GM12878 (cell line): Measurements from ENCODE around the gene ADGRV1. TPM values are rescaled to one million over a fixed set of nuclear protein-coding genes. Genes with fewer than 3 reads are reported as not detected.

Source experiments
- ATAC-seq: fragments of 200-7000 bp; cut with Tn5 transposase; 3 replicates; pipeline ENCODE4 v1.9.1; 2020; ENCODE audit warnings: mild to moderate bottlenecking, moderate library complexity
- BruUV-seq: library from RNA; stranded (reverse); fragments of 400-500 nt; replicated peaks from 2 replicates; lab custom pipeline; 2021; lab: Mats Ljungman, UMichigan
- CTCF ChIA-PET: fragments of 300-600 bp; sonication (Branson Sonifier 250); formaldehyde crosslinking; extraction: SDS; loops from one replicate; lab custom pipeline; 2021; ENCODE audit warnings: inconsistent platforms; lab: Yijun Ruan, JAX
- POLR2A ChIA-PET: fragments of 350-600 bp; formaldehyde crosslinking; extraction: SDS; loops from one replicate; lab custom pipeline; 2021; ENCODE audit warnings: inconsistent platforms; lab: Charles Lee
- RAD21 ChIA-PET: fragments of 300-600 bp; sonication (Branson Sonifier 250); formaldehyde crosslinking; loops from one replicate; lab custom pipeline; 2023; ENCODE audit warnings: antibody characterized with exemption; ENCODE audit not compliant: unreplicated experiment; lab: Charles Lee
- SMC1A ChIA-PET: fragments of 300-600 bp; sonication (Branson Sonifier 250); formaldehyde crosslinking; loops from one replicate; lab custom pipeline; 2023; ENCODE audit not compliant: unreplicated experiment, uncharacterized antibody; lab: Charles Lee
- DNase-seq: peaks from one replicate; pipeline ENCODE4 v3.0.0-alpha.2; 2011; ENCODE audit warnings: low read depth, low spot score
- FAIRE-seq: peaks from 3 replicates; lab custom pipeline; 2011; peaks lifted over from hg19 to GRCh38; lab: Jason Lieb, UNC
- H2AFZ ChIP-seq: 2 replicates; pipeline ENCODE4 v1.6.0; 2011; ENCODE audit warnings: low read depth, low read length, control low read depth; ENCODE audit not compliant: control insufficient read depth
- H3K27ac ChIP-seq: 2 replicates; pipeline ENCODE4 v1.5.1; 2011; ENCODE audit warnings: control low read depth; ENCODE audit not compliant: control insufficient read depth, insufficient read depth
- H3K27me3 ChIP-seq, 2 experiments: replicated peaks in 1 of 2; 2 replicates each; pipeline versions ENCODE4 v1.6.0 to v1.6.1; 2011; ENCODE audit warnings: low read length in 1 of 2; ENCODE audit not compliant: control insufficient read depth in 2 of 2, insufficient read depth in 2 of 2
- H3K36me3 ChIP-seq, 2 experiments: 2 replicates each; pipeline ENCODE4 v1.5.1; 2011; ENCODE audit warnings: low read length in 1 of 2; ENCODE audit not compliant: control insufficient read depth in 2 of 2, insufficient read depth in 2 of 2
- H3K4me1 ChIP-seq: 2 replicates; pipeline ENCODE4 v1.6.1; 2011; ENCODE audit warnings: mild to moderate bottlenecking, low read length, moderate library complexity, mixed read lengths; ENCODE audit not compliant: control insufficient read depth, insufficient read depth
- H3K4me2 ChIP-seq: 2 replicates; pipeline ENCODE4 v1.6.0; 2011; ENCODE audit warnings: control low read depth; ENCODE audit not compliant: control insufficient read depth, insufficient read depth
- H3K4me3 ChIP-seq: fragments of 200-600 bp; sonication (generic); 2 replicates; pipeline ENCODE4 v1.5.1; 2016
- H3K79me2 ChIP-seq: 2 replicates; pipeline ENCODE4 v1.6.0; 2011; ENCODE audit warnings: low read length; ENCODE audit not compliant: control insufficient read depth, insufficient read depth
- H3K9ac ChIP-seq: 2 replicates; pipeline ENCODE4 v1.8.0; 2011; ENCODE audit warnings: low read length, control low read depth, mixed read lengths; ENCODE audit not compliant: control insufficient read depth, insufficient read depth
- H3K9me3 ChIP-seq: replicated peaks from 3 replicates; pipeline ENCODE4 v1.5.1; 2011; ENCODE audit warnings: mild to moderate bottlenecking, low read length; ENCODE audit not compliant: control insufficient read depth, insufficient read depth
- H4K20me1 ChIP-seq: 2 replicates; pipeline ENCODE4 v1.6.0; 2011; ENCODE audit not compliant: control insufficient read depth, insufficient read depth
- ATF2 ChIP-seq: IDR thresholded peaks from 2 replicates; pipeline ENCODE4 v1.6.1; 2012; ENCODE audit warnings: low read length, inconsistent platforms
- BCL11A ChIP-seq: IDR thresholded peaks from 2 replicates; pipeline ENCODE4 v1.6.1; 2011; ENCODE audit warnings: low read depth, low read length
- BRCA1 ChIP-seq: IDR thresholded peaks from 2 replicates; pipeline ENCODE4 v1.6.1; 2011; ENCODE audit warnings: low read depth, low read length, improper control_type of control experiment
- CBX3 ChIP-seq: fragments of 200-600 bp; sonication (generic); IDR thresholded peaks from 2 replicates; pipeline ENCODE4 v1.6.1; 2016; ENCODE audit warnings: low read depth, borderline replicate concordance
- CHD1 ChIP-seq: IDR thresholded peaks from 2 replicates; pipeline ENCODE4 v1.6.1; 2012; ENCODE audit warnings: low read depth, low read length, improper control_type of control experiment
- E2F4 ChIP-seq: IDR thresholded peaks from 2 replicates; pipeline ENCODE4 v1.6.1; 2012; ENCODE audit warnings: low read depth, low read length, improper control_type of control experiment
- EED ChIP-seq: sonication (generic); IDR thresholded peaks from 2 replicates; pipeline ENCODE4 v1.6.1; 2016; ENCODE audit warnings: antibody characterized with exemption, low read depth
- ELK1 ChIP-seq: IDR thresholded peaks from 2 replicates; pipeline ENCODE4 v1.6.1; 2012; ENCODE audit warnings: low read depth, low read length, improper control_type of control experiment
- ESRRA ChIP-seq: IDR thresholded peaks from 2 replicates; pipeline ENCODE4 v1.6.1; 2012; ENCODE audit warnings: mild to moderate bottlenecking, low read length, improper control_type of control experiment
- EZH2 ChIP-seq: IDR thresholded peaks from 2 replicates; pipeline ENCODE4 v1.6.1; 2012; ENCODE audit warnings: low read depth, mild to moderate bottlenecking, control low read depth, inconsistent platforms, low read length, borderline replicate concordance; ENCODE audit not compliant: control insufficient read depth
- FOXM1 ChIP-seq: IDR thresholded peaks from 2 replicates; pipeline ENCODE4 v1.6.1; 2012; ENCODE audit warnings: low read depth, mild to moderate bottlenecking, inconsistent platforms, low read length, moderate library complexity
- HDGF ChIP-seq: fragments of 450-650 bp; IDR thresholded peaks from 2 replicates; pipeline ENCODE4 v1.6.1; 2016; ENCODE audit warnings: antibody characterized with exemption
- MAX ChIP-seq: IDR thresholded peaks from 2 replicates; pipeline ENCODE4 v1.6.1; 2012; ENCODE audit warnings: low read depth, low read length, improper control_type of control experiment
- SRF ChIP-seq, 2 experiments: IDR thresholded peaks; 2 replicates each; pipeline ENCODE4 v1.6.1; 2011; ENCODE audit warnings: low read depth in 2 of 2, low read length in 2 of 2, mild to moderate bottlenecking in 1 of 2, moderate library complexity in 1 of 2
- ZSCAN29 ChIP-seq: fragments of 450-650 bp; IDR thresholded peaks from 2 replicates; pipeline ENCODE4 v1.6.1; 2017; ENCODE audit warnings: mild to moderate bottlenecking, moderate library complexity
- WGBS: methylation state at CpG from one replicate; pipeline ENCODE4 v1.1.6; 2016; ENCODE audit warnings: low lambda C conversion rate; ENCODE audit not compliant: insufficient replicate concordance, insufficient coverage; ENCODE audit errors: missing lambda C conversion rate; 5-methylcytosine and 5-hydroxymethylcytosine counted together
- in situ Hi-C: fragments of 300-500 bp; cut with MboI; formaldehyde crosslinking; loops from 9 replicates; pipeline ENCODE4 v1.14.3; 2018; ENCODE audit warnings: mixed read lengths
- intact Hi-C: fragments of 100-400 bp; cut with micrococcal nuclease; formaldehyde crosslinking; loops from one replicate; pipeline ENCODE4 v1.14.2; 2022; ENCODE audit not compliant: unreplicated experiment
- polyA plus RNA-seq, 11 experiments: library from polyadenylated mRNA; depleted of rRNA in 4 of 11; unstranded in 6 of 11; stranded (reverse) in 5 of 11; fragments of >200 nt; fragmentation: Nextera tagmentation in 4 of 11; fragmentation: Illumina TruSeq in 1 of 11; extraction: Ambion mirVana in 4 of 11; extraction: Trizol in 1 of 11; gene quantifications; 1 replicate in 1 of 11; 2 replicates in 10 of 11; pipeline versions ENCODE4 v1.2.1 to v1.2.3, GENCODE V29; 2011 to 2016; ENCODE audit warnings: inconsistent platforms in 2 of 11, missing spikeins in 2 of 11, low read depth in 1 of 11
- total RNA-seq, 4 experiments: library from RNA; depleted of rRNA in 3 of 4; stranded (reverse); fragments of >200 nt in 3 of 4; fragmentation: Illumina TruSeq in 1 of 4; extraction: Trizol in 1 of 4; gene quantifications; 2 replicates each; pipeline versions ENCODE4 v1.2.1 to v1.2.3, GENCODE V29; 2013 to 2021

ADGRV1 gene
- total and polyA plus RNA-seq, 10 of the 15 experiments (the other 5 are each of a cell fraction or from before 2014, with no cell fraction given) = 0.04 to 8.1 (median 0.16) TPM; not detected in 1

- Histone ChIP-seq H3K4me1 (no peaks in the 10 kb centered on the region), H4K20me1 (no peaks in the 10 kb centered on the region), H3K27me3 (no peaks in the 10 kb centered on the region; a peak in 1 of 4 replicates), H3K27ac (no peak overlapping the region), H3K4me3 (no peak overlapping the region), H3K79me2 (no peaks in the 10 kb centered on the region), H3K9me3 (no peaks in the 10 kb centered on the region), H3K36me3 (no peaks in the 10 kb centered on the region), H3K4me2 (no peak overlapping the region), H2AFZ (no peak overlapping the region), H3K9ac (no peak overlapping the region)
- ATAC-seq (no peak), FAIRE-seq (no peak), DNase-seq (no peak)
- SMC1A ChIA-PET = interaction anchor here (0.7 to 1.0 kb wide), 3 partner anchors 15 to 132 kb away, joined by 3 read pairs; no protein-coding TSS in a partner anchor
- POLR2A ChIA-PET = no interaction called here
- TF ChIP-seq CBX3 (no peak), EZH2 (no peak), CHD1 (no peak), EED (no peak), ZSCAN29 (no peak), BCL11A (no peak), SRF (IDR thresholded peaks at IDR 0.05; ENCODE audit: low read depth in 2 of 2, low read length in 2 of 2) (no peak), ATF2 (no peak), MAX (no peak), BRCA1 (no peak), ELK1 (no peak), HDGF (no peak), E2F4 (no peak), ESRRA (no peak), FOXM1 (no peak)
- no TSS peak for BruUV-seq
- in situ Hi-C loops (no loop called here), intact Hi-C loops (no loop called here)
- RAD21 ChIA-PET = interaction anchor here (1.3 kb wide), 1 partner anchor 238 kb away, joined by 4 read pairs; no protein-coding TSS in a partner anchor
- WGBS = 28% methylated on average over 2 of the region's 2 CpGs
- CTCF ChIA-PET = interaction anchor here (1.0 kb wide), 1 partner anchor 15 kb away, joined by 3 read pairs; the partner anchor contains the start of gene LYSMD3
Measured at GRCh38 chr5:90545511-90545910, 13.1 kb upstream of the ADGRV1 start.
